Cardiac septum (tissue), 1 donor: Measurements from ENCODE around the gene PRKAA1. TPM values are rescaled to one million over a fixed set of nuclear protein-coding genes. Genes with fewer than 3 reads are reported as not detected.
"Not testable (repeated sequence)": the region's sequence is repeated elsewhere in the genome, so short reads cannot be mapped to it uniquely, and the experiment has no call there.

Experiments used
- DNase-seq: peaks from one replicate; pipeline ENCODE4 v3.0.0-alpha.2; 2020; ENCODE audit warnings: low spot score
- intact Hi-C: fragments of 100-400 bp; cut with DNase I; formaldehyde crosslinking; loops from one replicate; pipeline ENCODE4 v1.14.0; 2022
- total RNA-seq: library from RNA; stranded (reverse); fragmentation: NEBNext Ultra II Directional; extraction: Animal tissue kit (Norgen Biotek cat#: 25700); gene quantifications from one replicate; pipeline ENCODE4 v1.2.1, GENCODE V29; 2021
- donor health status: DM: no; HTN: no; CAD: no.

The PRKAA1 gene
- total RNA-seq, 1 donor from 2014 or later = 50.5 TPM

GRCh38 chr5:40827188-40827977, 29.2 kb upstream of the PRKAA1 start:
- no peak for DNase-seq
- intact Hi-C loops = no loop called here

GRCh38 chr5:40826489-40827187, 28.5 kb upstream of the PRKAA1 start:
- intact Hi-C loops = no loop called here
- DNase-seq = no peak

- DNase-seq, intact Hi-C loops: not testable (repeated sequence)
Measured at GRCh38 chr5:40825461-40826043, 27.4 kb upstream of the PRKAA1 start.

GRCh38 chr5:40823459-40823858, 25.3 kb upstream of the PRKAA1 start:
- intact Hi-C loops = no loop called here

GRCh38 chr5:40813698-40814281, 15.6 kb upstream of the PRKAA1 start:
- DNase-seq = no peak
- intact Hi-C loops = no loop called here

More at GRCh38 chr5:40823459-40823858, 25.3 kb upstream of the PRKAA1 start:
- DNase-seq = no peak

GRCh38 chr5:40812125-40812524, 14.0 kb upstream of the PRKAA1 start:
- intact Hi-C loops = no loop called here
- no peak for DNase-seq

- no peak for DNase-seq
- intact Hi-C loops = no loop called here
Measured at GRCh38 chr5:40801771-40802562, 3.8 kb upstream of the PRKAA1 start.

- DNase-seq = no peak
Measured at GRCh38 chr5:40799258-40799657, 1.1 kb upstream of the PRKAA1 start.

GRCh38 chr5:40798801-40799210, 632 bp upstream of the PRKAA1 start:
- intact Hi-C loops = loop anchor here (1.0 kb wide), 1 partner anchor 36 kb away; the partner anchor contains the start of gene RPL37
- DNase-seq = no peak

More at GRCh38 chr5:40799258-40799657, 1.1 kb upstream of the PRKAA1 start:
- intact Hi-C loops = no loop called here

GRCh38 chr5:40797273-40798011, 732 bp downstream of the PRKAA1 start:
- intact Hi-C loops = loop anchor here (1.0 kb wide), 1 partner anchor 38 kb away; the partner anchor contains the start of gene RPL37
- DNase-seq = peak; percentile 83

GRCh38 chr5:40796487-40796889, 1.7 kb downstream of the PRKAA1 start:
- no peak for DNase-seq
- intact Hi-C loops = no loop called here

GRCh38 chr5:40794877-40795276, 3.3 kb downstream of the PRKAA1 start:
- intact Hi-C loops, DNase-seq: not testable (repeated sequence)

GRCh38 chr5:40794340-40794739, 3.8 kb downstream of the PRKAA1 start:
- intact Hi-C loops, DNase-seq: not testable (repeated sequence)

- intact Hi-C loops, DNase-seq: not testable (repeated sequence)
Measured at GRCh38 chr5:40792691-40793090, 5.5 kb downstream of the PRKAA1 start.

- intact Hi-C loops = no loop called here
- no peak for DNase-seq
Measured at GRCh38 chr5:40791715-40792139, 6.4 kb downstream of the PRKAA1 start.

GRCh38 chr5:40790947-40791593, 7.1 kb downstream of the PRKAA1 start:
- no peak for DNase-seq
- intact Hi-C loops = no loop called here

- intact Hi-C loops, DNase-seq: not testable (repeated sequence)
Measured at GRCh38 chr5:40788941-40789340, 9.2 kb downstream of the PRKAA1 start.

GRCh38 chr5:40787986-40788385, 10.2 kb downstream of the PRKAA1 start:
- DNase-seq = no peak
- intact Hi-C loops = no loop called here
